ENCODE data around the gene IL22. TPM values are rescaled to one million over a fixed set of nuclear protein-coding genes. Genes with fewer than 3 reads are reported as not detected.

Gene IL22
- total RNA-seq, 1 donor from 2014 or later: not detected

DNA sequence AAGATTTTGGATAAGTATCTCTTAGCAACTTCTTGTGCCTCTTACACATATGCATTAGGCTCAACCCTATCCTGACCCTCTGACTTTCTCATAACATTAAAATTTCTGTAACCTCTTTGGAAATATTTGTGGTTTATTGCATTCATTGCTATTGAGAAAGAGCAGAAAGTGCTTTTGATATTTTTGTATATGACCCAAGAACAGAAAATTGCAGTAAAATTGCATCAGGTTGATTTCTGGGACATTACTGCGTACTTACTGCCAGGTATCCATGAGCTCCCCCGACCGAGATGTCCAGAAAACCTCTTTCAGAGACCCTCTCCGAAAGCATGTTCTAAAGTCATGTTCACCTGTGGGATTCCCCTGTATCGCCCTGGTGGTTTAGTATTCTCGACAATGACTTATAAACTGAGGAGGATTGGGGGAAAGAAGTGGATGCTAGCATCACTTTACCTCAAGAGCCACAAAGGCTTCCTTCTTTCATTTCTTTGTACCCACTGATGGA lies 14.5 kb upstream of the IL22 start:
- H3K27ac Mint-ChIP-seq (ENCODE audit: unreplicated experiment): no peak overlapping the region
- no peak for DNase-seq (ENCODE audit: low spot score)
- TF ChIP-seq, protein P1, sequence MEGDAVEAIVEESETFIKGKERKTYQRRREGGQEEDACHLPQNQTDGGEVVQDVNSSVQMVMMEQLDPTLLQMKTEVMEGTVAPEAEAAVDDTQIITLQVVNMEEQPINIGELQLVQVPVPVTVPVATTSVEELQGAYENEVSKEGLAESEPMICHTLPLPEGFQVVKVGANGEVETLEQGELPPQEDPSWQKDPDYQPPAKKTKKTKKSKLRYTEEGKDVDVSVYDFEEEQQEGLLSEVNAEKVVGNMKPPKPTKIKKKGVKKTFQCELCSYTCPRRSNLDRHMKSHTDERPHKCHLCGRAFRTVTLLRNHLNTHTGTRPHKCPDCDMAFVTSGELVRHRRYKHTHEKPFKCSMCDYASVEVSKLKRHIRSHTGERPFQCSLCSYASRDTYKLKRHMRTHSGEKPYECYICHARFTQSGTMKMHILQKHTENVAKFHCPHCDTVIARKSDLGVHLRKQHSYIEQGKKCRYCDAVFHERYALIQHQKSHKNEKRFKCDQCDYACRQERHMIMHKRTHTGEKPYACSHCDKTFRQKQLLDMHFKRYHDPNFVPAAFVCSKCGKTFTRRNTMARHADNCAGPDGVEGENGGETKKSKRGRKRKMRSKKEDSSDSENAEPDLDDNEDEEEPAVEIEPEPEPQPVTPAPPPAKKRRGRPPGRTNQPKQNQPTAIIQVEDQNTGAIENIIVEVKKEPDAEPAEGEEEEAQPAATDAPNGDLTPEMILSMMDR (IDR thresholded peaks at IDR 0.05; ENCODE audit: unreplicated experiment): no peak
- H3K4me1 Mint-ChIP-seq (ENCODE audit: unreplicated experiment): peaks cover 2% of the 10 kb centered on the region
- H3K9me3 Mint-ChIP-seq (ENCODE audit: unreplicated experiment): no peaks in the 10 kb centered on the region
- peaks cover 1% of the 10 kb centered on the region for H3K27me3 Mint-ChIP-seq (ENCODE audit: unreplicated experiment)
- H3K4me3 Mint-ChIP-seq (ENCODE audit: unreplicated experiment): no peak overlapping the region
- no peaks in the 10 kb centered on the region for H3K36me3 Mint-ChIP-seq (ENCODE audit: low read depth, unreplicated experiment)

DNA sequence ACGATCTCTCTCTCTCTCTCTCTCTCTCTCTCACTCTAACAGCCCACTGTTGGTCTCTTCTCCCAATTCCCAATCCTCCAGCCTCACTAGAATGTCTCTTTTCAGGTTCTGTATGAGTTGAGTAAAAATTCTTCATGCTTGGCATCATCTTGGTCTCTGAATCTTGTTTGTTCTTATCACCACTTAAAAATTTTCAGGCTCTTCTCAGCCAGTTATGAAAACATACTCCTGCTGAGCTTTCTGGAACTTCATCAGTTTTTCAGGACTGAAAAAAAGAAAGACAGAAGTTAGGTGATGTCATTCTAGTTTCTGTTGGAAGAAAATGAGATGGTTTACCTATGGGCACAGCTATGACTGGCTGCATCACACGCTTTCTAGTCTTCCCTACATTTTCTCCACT lies 11.5 kb upstream of the IL22 start:
- no peak overlapping the region for H3K27ac Mint-ChIP-seq (ENCODE audit: unreplicated experiment)

DNA sequence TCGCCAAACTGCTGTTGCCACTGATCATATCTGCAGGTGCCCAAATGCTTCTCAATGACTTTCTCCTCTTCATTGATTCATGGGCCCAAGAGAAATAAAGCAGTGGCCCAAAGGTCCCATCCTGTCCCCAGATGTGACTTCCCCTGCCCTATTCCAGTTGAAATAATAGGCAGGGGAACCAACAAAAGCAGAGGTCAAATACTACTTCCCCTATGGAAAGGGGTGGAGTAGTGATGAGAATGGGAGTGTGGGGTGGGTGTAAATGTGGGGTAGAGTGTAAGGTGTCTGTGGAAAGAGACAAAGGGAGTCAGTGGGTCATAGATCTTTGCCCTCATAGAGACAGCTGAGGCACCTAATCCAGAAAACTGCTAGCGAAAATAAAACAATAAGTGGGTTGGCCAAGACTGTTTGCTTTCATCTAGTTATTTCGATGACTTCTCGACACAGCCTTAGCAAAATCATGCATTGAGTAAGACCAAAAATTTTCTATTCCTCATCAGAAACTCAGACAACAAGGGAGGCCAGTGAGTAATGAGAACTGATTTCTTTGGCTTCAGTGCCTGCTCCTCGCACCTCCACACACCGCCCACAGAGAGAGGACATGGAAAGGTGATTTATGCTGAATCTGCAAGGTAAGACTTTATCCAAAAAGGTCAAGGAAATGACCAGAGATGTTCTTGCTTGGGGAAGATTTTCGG lies 10.9 kb upstream of the IL22 start:
- TF ChIP-seq, protein P1 (IDR thresholded peaks at IDR 0.05; ENCODE audit: unreplicated experiment): no peak
- H3K4me3 Mint-ChIP-seq (ENCODE audit: unreplicated experiment): no peak overlapping the region

More for the DNA sequence above, 11.5 kb upstream of the IL22 start:
- no peaks in the 10 kb centered on the region for H3K36me3 Mint-ChIP-seq (ENCODE audit: low read depth, unreplicated experiment)
- TF ChIP-seq, protein P1 (IDR thresholded peaks at IDR 0.05; ENCODE audit: unreplicated experiment): no peak
- no peak for DNase-seq (ENCODE audit: low spot score)
- no peaks in the 10 kb centered on the region for H3K27me3 Mint-ChIP-seq (ENCODE audit: unreplicated experiment)
- H3K4me3 Mint-ChIP-seq (ENCODE audit: unreplicated experiment): no peak overlapping the region
- no peaks in the 10 kb centered on the region for H3K4me1 Mint-ChIP-seq (ENCODE audit: unreplicated experiment)
- no peaks in the 10 kb centered on the region for H3K9me3 Mint-ChIP-seq (ENCODE audit: unreplicated experiment)

DNA sequence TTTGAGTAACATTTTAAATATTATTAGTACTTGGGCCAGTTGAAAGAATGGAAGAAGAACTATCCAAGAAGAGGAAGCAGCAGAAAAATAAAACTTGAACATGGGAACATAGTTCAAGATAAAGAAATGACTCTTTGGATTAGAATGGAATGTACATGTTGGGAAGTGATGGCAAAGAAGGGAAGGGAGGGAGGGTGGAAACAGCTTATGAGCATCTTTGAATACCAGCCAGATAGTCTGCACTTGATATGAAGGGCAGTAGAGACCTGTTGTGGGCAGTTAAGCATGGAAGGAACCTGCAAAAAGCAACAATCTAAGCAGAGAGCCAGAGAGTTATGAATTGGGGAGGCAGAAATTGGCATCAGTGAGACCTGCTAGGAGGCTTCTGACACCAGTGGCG lies 10.0 kb upstream of the IL22 start:
- H3K36me3 Mint-ChIP-seq (ENCODE audit: low read depth, unreplicated experiment): no peaks in the 10 kb centered on the region
- no peak overlapping the region for H3K4me3 Mint-ChIP-seq (ENCODE audit: unreplicated experiment)
- no peaks in the 10 kb centered on the region for H3K4me1 Mint-ChIP-seq (ENCODE audit: unreplicated experiment)
- DNase-seq (ENCODE audit: low spot score): no peak
- TF ChIP-seq, protein P1 (IDR thresholded peaks at IDR 0.05; ENCODE audit: unreplicated experiment): no peak
- H3K27me3 Mint-ChIP-seq (ENCODE audit: unreplicated experiment): no peaks in the 10 kb centered on the region
- H3K27ac Mint-ChIP-seq (ENCODE audit: unreplicated experiment): no peak overlapping the region
- no peaks in the 10 kb centered on the region for H3K9me3 Mint-ChIP-seq (ENCODE audit: unreplicated experiment)

More for the DNA sequence above, 10.9 kb upstream of the IL22 start:
- Mint-ChIP-seq H3K27me3 (ENCODE audit: unreplicated experiment) (no peaks in the 10 kb centered on the region), H3K9me3 (ENCODE audit: unreplicated experiment) (no peaks in the 10 kb centered on the region), H3K36me3 (ENCODE audit: low read depth, unreplicated experiment) (no peaks in the 10 kb centered on the region), H3K4me1 (ENCODE audit: unreplicated experiment) (no peaks in the 10 kb centered on the region), H3K27ac (ENCODE audit: unreplicated experiment) (no peak overlapping the region)
- no peak for DNase-seq (ENCODE audit: low spot score)

DNA sequence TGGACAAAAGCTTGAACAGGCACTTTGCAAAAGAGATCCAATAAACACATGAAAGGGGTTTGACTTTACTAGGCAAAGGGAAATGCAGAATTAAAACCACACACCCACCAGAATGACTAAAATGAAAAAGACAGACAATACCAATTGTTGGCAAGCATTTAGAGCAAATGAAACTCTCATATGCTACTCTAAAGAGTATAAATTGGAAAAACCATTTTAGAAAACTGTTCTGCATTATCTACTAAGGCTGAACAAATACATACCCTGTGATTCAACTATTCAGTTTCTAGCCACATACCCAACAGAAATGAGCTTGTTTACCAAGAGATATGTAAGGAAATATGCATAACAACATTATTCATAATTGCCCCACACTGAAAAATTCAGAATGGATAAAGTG lies 8.5 kb upstream of the IL22 start:
- Mint-ChIP-seq H3K27me3 (ENCODE audit: unreplicated experiment) (no peaks in the 10 kb centered on the region), H3K36me3 (ENCODE audit: low read depth, unreplicated experiment) (no peaks in the 10 kb centered on the region), H3K4me1 (ENCODE audit: unreplicated experiment) (no peaks in the 10 kb centered on the region), H3K9me3 (ENCODE audit: unreplicated experiment) (no peaks in the 10 kb centered on the region), H3K4me3 (ENCODE audit: unreplicated experiment) (no peak overlapping the region), H3K27ac (ENCODE audit: unreplicated experiment) (no peak overlapping the region)
- DNase-seq (ENCODE audit: low spot score): no peak
- TF ChIP-seq, protein P1 (IDR thresholded peaks at IDR 0.05; ENCODE audit: unreplicated experiment): no peak
